Psoas muscle (tissue), 8 donors: ENCODE data around the gene HTR1D. TPM values are rescaled to one million over a fixed set of nuclear protein-coding genes. Genes with fewer than 3 reads are reported as not detected.

Experiments used
- ATAC-seq, 4 donors: fragments of 200-7000 bp; cut with Tn5 transposase; one replicate each; pipeline ENCODE4 v1.9.1; 2020; ENCODE audit warnings: moderate library complexity in 3 of 4, mild to moderate bottlenecking in 2 of 4
- DNase-seq, 2 donors: peaks; one replicate each; pipeline ENCODE4 v3.0.0-alpha.2; 2020
- H3K27ac ChIP-seq: fragments of 200-600 bp; one replicate; pipeline ENCODE4 v1.8.0; 2022
- H3K27me3 ChIP-seq, 3 donors: fragments of 200-600 bp in 1 of 3; one replicate each; pipeline versions ENCODE4 v1.6.1 to v1.8.0; 2013 to 2022; ENCODE audit warnings: low read length in 2 of 3, mild to moderate bottlenecking in 2 of 3, moderate library complexity in 1 of 3; ENCODE audit not compliant: insufficient read depth in 3 of 3
- H3K36me3 ChIP-seq, 2 donors: fragments of 200-600 bp in 1 of 2; one replicate each; pipeline versions ENCODE4 v1.6.1 to v1.8.0; 2013 to 2022; ENCODE audit warnings: low read depth in 1 of 2, mild to moderate bottlenecking in 1 of 2, moderate library complexity in 1 of 2; ENCODE audit not compliant: insufficient read depth in 1 of 2
- H3K4me1 ChIP-seq: fragments of 200-600 bp; one replicate; pipeline ENCODE4 v1.8.0; 2022
- H3K4me3 ChIP-seq: fragments of 200-600 bp; one replicate; pipeline ENCODE4 v1.8.0; 2022; ENCODE audit warnings: mild to moderate bottlenecking
- H3K9me3 ChIP-seq: fragments of 200-600 bp; one replicate; pipeline ENCODE4 v1.8.0; 2022
- WGBS, 3 donors: extraction: QIAGEN DNeasy Blood & Tissue Kit; methylation state at CpG; one replicate each; pipeline versions ENCODE4 v1.1.6 to v1.1.7; 2013; 5-methylcytosine and 5-hydroxymethylcytosine counted together
- intact Hi-C, 2 donors: fragments of 100-400 bp; cut with DNase I; formaldehyde crosslinking; loops; one replicate each; pipeline versions ENCODE4 v1.11.0 to v1.14.2; 2022
- polyA plus RNA-seq, 3 donors: library from polyadenylated mRNA; stranded (reverse); fragments of 200-250 nt; gene quantifications; one replicate each; pipeline ENCODE4 v1.2.3, GENCODE V29; 2013
- total RNA-seq, 4 donors: library from RNA; stranded (reverse); fragmentation: NEBNext Ultra II Directional in 2 of 4; extraction: Animal tissue kit (Norgen Biotek cat#: 25700) in 2 of 4; gene quantifications; one replicate each; pipeline versions ENCODE4 v1.2.1 to v1.2.4, GENCODE V29; 2021 to 2023
- TF ChIP-seq, protein P1 (sequence below): fragments of 200-600 bp; IDR thresholded peaks from one replicate; pipeline ENCODE4 v1.8.0; 2022; ENCODE audit warnings: antibody characterized with exemption
- donor health status: healthy with polysubstance abuse.
- donor health status: DM: no; HTN: no; CAD: no; lungs with moderate emphysema.
- donor health status: Bipolar disorder and iron deficiency.
- donor health status: healthy.
- donor health status: DM: yes; HTN: yes; CAD: no.
- donor health status: DM: no; HTN: no; CAD: no.
- donor health status: DM: no; HTN: no; CAD: no.
- donor health status: DM: yes; HTN: yes; CAD: no.

The HTR1D gene
- total and polyA plus RNA-seq, 7 donors: 0.03 to 0.06 TPM; not detected in 5

GRCh38 chr1:23251812-23252211, 34.5 kb upstream of the HTR1D start:
- intact Hi-C loops: loop anchor here in 1 of 2 donors (5.0 kb wide), 1 partner anchor 1200 kb away; no protein-coding TSS in a partner anchor
- no peaks in the 10 kb centered on the region for H3K4me1 ChIP-seq
- no peaks in the 10 kb centered on the region for H3K9me3 ChIP-seq
- H3K4me3 ChIP-seq: no peak overlapping the region
- DNase-seq (no peak), ATAC-seq (no peak)
- WGBS, 3 donors: 83 to 92% (median 84%) methylated on average over 1 of the region's 1 CpG
- H3K36me3 ChIP-seq: no peaks in the 10 kb centered on the region
- H3K27me3 ChIP-seq: no peaks in the 10 kb centered on the region
- TF ChIP-seq, protein P1, sequence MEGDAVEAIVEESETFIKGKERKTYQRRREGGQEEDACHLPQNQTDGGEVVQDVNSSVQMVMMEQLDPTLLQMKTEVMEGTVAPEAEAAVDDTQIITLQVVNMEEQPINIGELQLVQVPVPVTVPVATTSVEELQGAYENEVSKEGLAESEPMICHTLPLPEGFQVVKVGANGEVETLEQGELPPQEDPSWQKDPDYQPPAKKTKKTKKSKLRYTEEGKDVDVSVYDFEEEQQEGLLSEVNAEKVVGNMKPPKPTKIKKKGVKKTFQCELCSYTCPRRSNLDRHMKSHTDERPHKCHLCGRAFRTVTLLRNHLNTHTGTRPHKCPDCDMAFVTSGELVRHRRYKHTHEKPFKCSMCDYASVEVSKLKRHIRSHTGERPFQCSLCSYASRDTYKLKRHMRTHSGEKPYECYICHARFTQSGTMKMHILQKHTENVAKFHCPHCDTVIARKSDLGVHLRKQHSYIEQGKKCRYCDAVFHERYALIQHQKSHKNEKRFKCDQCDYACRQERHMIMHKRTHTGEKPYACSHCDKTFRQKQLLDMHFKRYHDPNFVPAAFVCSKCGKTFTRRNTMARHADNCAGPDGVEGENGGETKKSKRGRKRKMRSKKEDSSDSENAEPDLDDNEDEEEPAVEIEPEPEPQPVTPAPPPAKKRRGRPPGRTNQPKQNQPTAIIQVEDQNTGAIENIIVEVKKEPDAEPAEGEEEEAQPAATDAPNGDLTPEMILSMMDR: no peak
- H3K27ac ChIP-seq: no peak overlapping the region

GRCh38 chr1:23249787-23250454, 32.6 kb upstream of the HTR1D start:
- no peaks in the 10 kb centered on the region for H3K4me1 ChIP-seq
- no peak overlapping the region for H3K27ac ChIP-seq
- DNase-seq: no peak
- H3K4me3 ChIP-seq: no peak overlapping the region
- 34 to 40% (median 38%) methylated on average over 6 of the region's 6 CpGs for WGBS, 3 donors
- no peaks in the 10 kb centered on the region for H3K27me3 ChIP-seq
- no peak for ATAC-seq
- TF ChIP-seq, protein P1: no peak
- H3K36me3 ChIP-seq: no peaks in the 10 kb centered on the region
- intact Hi-C loops: loop anchor here in 1 of 2 donors (5.0 kb wide), 1 partner anchor 1202 kb away; no protein-coding TSS in a partner anchor
- H3K9me3 ChIP-seq: no peaks in the 10 kb centered on the region

- ATAC-seq (no peak), DNase-seq (no peak)
- Histone ChIP-seq H3K36me3 (no peaks in the 10 kb centered on the region), H3K27ac (no peak overlapping the region), H3K27me3 (no peaks in the 10 kb centered on the region), H3K4me1 (no peaks in the 10 kb centered on the region), H3K9me3 (no peaks in the 10 kb centered on the region), H3K4me3 (no peak overlapping the region)
- TF ChIP-seq, protein P1: no peak
- WGBS, 3 donors: 96 to 98% (median 97%) methylated on average over 6 of the region's 6 CpGs
- intact Hi-C loops: no loop called here
Observed at GRCh38 chr1:23247276-23247675, 30.0 kb upstream of the HTR1D start.

DNA sequence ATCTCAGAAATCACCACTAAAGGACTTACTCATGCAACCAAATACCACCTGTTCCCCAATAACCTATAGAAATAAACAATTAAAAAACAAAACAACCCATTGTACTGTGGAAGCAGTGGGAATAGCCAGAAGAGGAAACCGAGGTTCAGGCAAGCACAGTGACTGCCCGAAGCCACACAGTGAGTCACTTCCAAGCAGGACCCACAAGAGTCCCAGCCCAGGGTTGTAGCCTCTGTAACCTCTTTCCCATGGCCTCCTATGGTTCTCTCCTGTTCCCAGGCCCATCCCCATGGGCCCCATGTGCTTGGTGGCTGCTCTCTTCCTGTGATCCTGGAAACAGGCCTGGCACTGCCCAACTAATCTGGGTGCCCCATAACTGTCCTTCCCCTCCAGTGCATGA, 29.0 kb upstream of the HTR1D start:
- DNase-seq (no peak), ATAC-seq (no peak)
- intact Hi-C loops: no loop called here
- Histone ChIP-seq H3K36me3 (no peaks in the 10 kb centered on the region), H3K9me3 (no peaks in the 10 kb centered on the region), H3K4me1 (no peaks in the 10 kb centered on the region), H3K27me3 (no peaks in the 10 kb centered on the region), H3K4me3 (no peak overlapping the region), H3K27ac (no peak overlapping the region)
- WGBS, 3 donors: 86 to 88% (median 86%) methylated on average over 2 of the region's 2 CpGs
- TF ChIP-seq, protein P1: no peak
